HepG2 (cell line): ENCODE measurements around the gene PPP2R2D. TPM values are rescaled to one million over a fixed set of nuclear protein-coding genes. Genes with fewer than 3 reads are reported as not detected.
A peak's percentile ranks its signal among the peaks of the same experiment; 100 is the strongest.

ENCODE experiments used
- AHR ChIP-seq: IDR thresholded peaks from 2 replicates; pipeline ENCODE4 v1.6.1; 2018; ENCODE audit warnings: missing genetic modification reagents, missing compliant biosample characterization
- ARNTL ChIP-seq: sonication (generic); formaldehyde crosslinking; IDR thresholded peaks from 2 replicates; pipeline ENCODE4 v1.4.0; 2020; ENCODE audit warnings: mild to moderate bottlenecking, missing genetic modification reagents
- ASH2L ChIP-seq: fragments of 300-600, 200-600 bp; sonication (generic); IDR thresholded peaks from 2 replicates; pipeline ENCODE4 v1.7.0; 2017; ENCODE audit warnings: low read depth, mild to moderate bottlenecking, moderate library complexity, mixed read lengths, low read length; ENCODE audit not compliant: insufficient read length
- CHCHD3 ChIP-seq: sonication (generic); formaldehyde crosslinking; IDR thresholded peaks from 2 replicates; pipeline ENCODE4 v1.8.0; 2022; ENCODE audit warnings: mild to moderate bottlenecking, missing genetic modification reagents, moderate library complexity
- GFI1 ChIP-seq: sonication (generic); formaldehyde crosslinking; IDR thresholded peaks from 2 replicates; pipeline ENCODE4 v1.5.0; 2020; ENCODE audit warnings: missing genetic modification reagents, mild to moderate bottlenecking, borderline replicate concordance
- MTF2 ChIP-seq: sonication (generic); formaldehyde crosslinking; IDR thresholded peaks from 2 replicates; pipeline ENCODE4 v1.5.0; 2020; ENCODE audit warnings: missing genetic modification reagents, borderline replicate concordance
- MXI1 ChIP-seq: IDR thresholded peaks from 3 replicates; pipeline ENCODE4 v1.6.1; 2012; ENCODE audit warnings: low read depth, low read length, inconsistent platforms, borderline replicate concordance
- RFXAP ChIP-seq: sonication (generic); formaldehyde crosslinking; IDR thresholded peaks from 2 replicates; pipeline ENCODE4 v1.4.0; 2020; ENCODE audit warnings: missing genetic modification reagents, borderline replicate concordance
- SAP130 ChIP-seq: IDR thresholded peaks from 2 replicates; pipeline ENCODE4 v1.6.1; 2016; ENCODE audit warnings: low read depth
- SOX13 ChIP-seq, 3 experiments: fragments of 450-650 bp in 1 of 3; sonication (generic) in 1 of 3; formaldehyde crosslinking in 1 of 3; IDR thresholded peaks in 2 of 3; conservative IDR thresholded peaks in 1 of 3; 2 replicates each; pipeline versions ENCODE4 v1.5.0 to v1.6.1; 2016 to 2020; ENCODE audit warnings: antibody characterized with exemption in 1 of 3, mild to moderate bottlenecking in 1 of 3, missing compliant biosample characterization in 1 of 3, missing genetic modification reagents in 1 of 3, moderate library complexity in 1 of 3
- UBTF ChIP-seq: sonication (generic); formaldehyde crosslinking; IDR thresholded peaks from 2 replicates; pipeline ENCODE4 v1.4.0; 2020; ENCODE audit warnings: mild to moderate bottlenecking, missing genetic modification reagents
- YY1 ChIP-seq: IDR thresholded peaks from 2 replicates; pipeline ENCODE4 v1.6.1; 2011; ENCODE audit warnings: low read length, low read depth, moderate library complexity, mild to moderate bottlenecking; ENCODE audit not compliant: insufficient read depth, insufficient replicate concordance
- ZFX ChIP-seq: sonication (generic); formaldehyde crosslinking; IDR thresholded peaks from 2 replicates; pipeline ENCODE4 v1.4.0; 2020; ENCODE audit warnings: mild to moderate bottlenecking, low read depth, missing genetic modification reagents, moderate library complexity
- ZNF550 ChIP-seq: sonication (generic); formaldehyde crosslinking; IDR thresholded peaks from 2 replicates; pipeline ENCODE4 v1.4.0; 2020; ENCODE audit warnings: mild to moderate bottlenecking, missing genetic modification reagents, borderline replicate concordance
- ZNF674 ChIP-seq: sonication (generic); formaldehyde crosslinking; IDR thresholded peaks from 2 replicates; pipeline ENCODE4 v1.5.0; 2020; ENCODE audit warnings: low read depth, mild to moderate bottlenecking, missing genetic modification reagents
- ZNF768 ChIP-seq: sonication (generic); formaldehyde crosslinking; IDR thresholded peaks from 2 replicates; pipeline ENCODE4 v1.4.0; 2020; ENCODE audit warnings: missing genetic modification reagents
- polyA plus RNA-seq, 8 experiments: library from polyadenylated mRNA; depleted of rRNA in 3 of 8; stranded (reverse) in 7 of 8; unstranded in 1 of 8; fragments of >200 nt; fragmentation: Illumina TruSeq in 4 of 8; extraction: Trizol in 4 of 8; gene quantifications; 2 replicates each; pipeline versions ENCODE4 v1.2.1 to v1.2.3, GENCODE V29; 2011 to 2016; ENCODE audit warnings: low read depth in 4 of 8, missing spikeins in 1 of 8, mixed read lengths in 1 of 8; ENCODE audit not compliant: insufficient read depth in 1 of 8
- total RNA-seq, 5 experiments: library from RNA; depleted of rRNA; stranded (reverse); fragments of >200 nt; fragmentation: Illumina TruSeq; extraction: Trizol; gene quantifications; 2 replicates each; pipeline ENCODE4 v1.2.3, GENCODE V29; 2016; ENCODE audit warnings: low read depth in 1 of 5
- TF ChIP-seq, protein P1 (sequence below): sonication (generic); formaldehyde crosslinking; IDR thresholded peaks from 2 replicates; pipeline ENCODE4 v1.4.0; 2020; ENCODE audit warnings: missing genetic modification reagents
- TF ChIP-seq, protein P2 (sequence below): IDR thresholded peaks from 2 replicates; pipeline ENCODE4 v1.6.1; 2016; ENCODE audit warnings: low read depth
- TF ChIP-seq, protein P3 (sequence below): IDR thresholded peaks from 2 replicates; pipeline ENCODE4 v1.4.0; 2020; ENCODE audit warnings: mild to moderate bottlenecking, missing genetic modification reagents

Gene PPP2R2D
- total and polyA plus RNA-seq, 2 of the 13 experiments (the other 11 are each of a cell fraction or from before 2014, with no cell fraction given): 32.7 to 33.2 TPM

GRCh38 chr10:131901181-131901829 lies 497 bp downstream of the PPP2R2D start (continued):
- TF ChIP-seq RFXAP (CRISPR knock-in tag) (0 out of 2 replicates have a peak, but pooled peaks have one; percentile 40), AHR (CRISPR knock-in tag) (0 out of 2 replicates have a peak, but pooled peaks have one; percentile 31), ZFX (CRISPR knock-in tag) (0 out of 2 replicates have a peak, but pooled peaks have one; percentile 14), SOX13 (IDR thresholded peaks at IDR 0.05) (no peak), SOX13 (CRISPR knock-in tag; conservative IDR thresholded peaks at IDR 0.05 in 1 of 2, IDR thresholded peaks at IDR 0.05 in 1 of 2) (peak in 1 of 2 experiments; percentile 12; a peak in 1 of 4 replicates), ZNF768 (CRISPR knock-in tag) (peak; percentile 37; the same call in 1 of the 2 replicates), ZNF550 (no peak), SAP130 (CRISPR knock-in tag) (peak; percentile 66), ZNF674 (CRISPR knock-in tag) (no peak), MXI1 (peak; percentile 25; the same call in 1 of the 3 replicates), YY1 (peak; percentile 39), GFI1 (CRISPR knock-in tag) (no peak), ARNTL (CRISPR knock-in tag) (0 out of 2 replicates have a peak, but pooled peaks have one; percentile 26), MTF2 (CRISPR knock-in tag) (no peak), ASH2L (peak; percentile 20), CHCHD3 (CRISPR knock-in tag) (0 out of 2 replicates have a peak, but pooled peaks have one; percentile 47), UBTF (peak; percentile 92)
- TF ChIP-seq, protein P1, sequence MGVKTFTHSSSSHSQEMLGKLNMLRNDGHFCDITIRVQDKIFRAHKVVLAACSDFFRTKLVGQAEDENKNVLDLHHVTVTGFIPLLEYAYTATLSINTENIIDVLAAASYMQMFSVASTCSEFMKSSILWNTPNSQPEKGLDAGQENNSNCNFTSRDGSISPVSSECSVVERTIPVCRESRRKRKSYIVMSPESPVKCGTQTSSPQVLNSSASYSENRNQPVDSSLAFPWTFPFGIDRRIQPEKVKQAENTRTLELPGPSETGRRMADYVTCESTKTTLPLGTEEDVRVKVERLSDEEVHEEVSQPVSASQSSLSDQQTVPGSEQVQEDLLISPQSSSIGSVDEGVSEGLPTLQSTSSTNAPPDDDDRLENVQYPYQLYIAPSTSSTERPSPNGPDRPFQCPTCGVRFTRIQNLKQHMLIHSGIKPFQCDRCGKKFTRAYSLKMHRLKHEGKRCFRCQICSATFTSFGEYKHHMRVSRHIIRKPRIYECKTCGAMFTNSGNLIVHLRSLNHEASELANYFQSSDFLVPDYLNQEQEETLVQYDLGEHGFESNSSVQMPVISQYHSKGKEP (CRISPR knock-in tag): no peak
- TF ChIP-seq, protein P2, sequence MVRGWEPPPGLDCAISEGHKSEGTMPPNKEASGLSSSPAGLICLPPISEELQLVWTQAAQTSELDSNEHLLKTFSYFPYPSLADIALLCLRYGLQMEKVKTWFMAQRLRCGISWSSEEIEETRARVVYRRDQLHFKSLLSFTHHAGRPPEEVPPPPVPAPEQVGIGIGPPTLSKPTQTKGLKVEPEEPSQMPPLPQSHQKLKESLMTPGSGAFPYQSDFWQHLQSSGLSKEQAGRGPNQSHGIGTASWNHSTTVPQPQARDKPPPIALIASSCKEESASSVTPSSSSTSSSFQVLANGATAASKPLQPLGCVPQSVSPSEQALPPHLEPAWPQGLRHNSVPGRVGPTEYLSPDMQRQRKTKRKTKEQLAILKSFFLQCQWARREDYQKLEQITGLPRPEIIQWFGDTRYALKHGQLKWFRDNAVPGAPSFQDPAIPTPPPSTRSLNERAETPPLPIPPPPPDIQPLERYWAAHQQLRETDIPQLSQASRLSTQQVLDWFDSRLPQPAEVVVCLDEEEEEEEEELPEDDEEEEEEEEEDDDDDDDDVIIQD (CRISPR knock-in tag): no peak
- TF ChIP-seq, protein P3, sequence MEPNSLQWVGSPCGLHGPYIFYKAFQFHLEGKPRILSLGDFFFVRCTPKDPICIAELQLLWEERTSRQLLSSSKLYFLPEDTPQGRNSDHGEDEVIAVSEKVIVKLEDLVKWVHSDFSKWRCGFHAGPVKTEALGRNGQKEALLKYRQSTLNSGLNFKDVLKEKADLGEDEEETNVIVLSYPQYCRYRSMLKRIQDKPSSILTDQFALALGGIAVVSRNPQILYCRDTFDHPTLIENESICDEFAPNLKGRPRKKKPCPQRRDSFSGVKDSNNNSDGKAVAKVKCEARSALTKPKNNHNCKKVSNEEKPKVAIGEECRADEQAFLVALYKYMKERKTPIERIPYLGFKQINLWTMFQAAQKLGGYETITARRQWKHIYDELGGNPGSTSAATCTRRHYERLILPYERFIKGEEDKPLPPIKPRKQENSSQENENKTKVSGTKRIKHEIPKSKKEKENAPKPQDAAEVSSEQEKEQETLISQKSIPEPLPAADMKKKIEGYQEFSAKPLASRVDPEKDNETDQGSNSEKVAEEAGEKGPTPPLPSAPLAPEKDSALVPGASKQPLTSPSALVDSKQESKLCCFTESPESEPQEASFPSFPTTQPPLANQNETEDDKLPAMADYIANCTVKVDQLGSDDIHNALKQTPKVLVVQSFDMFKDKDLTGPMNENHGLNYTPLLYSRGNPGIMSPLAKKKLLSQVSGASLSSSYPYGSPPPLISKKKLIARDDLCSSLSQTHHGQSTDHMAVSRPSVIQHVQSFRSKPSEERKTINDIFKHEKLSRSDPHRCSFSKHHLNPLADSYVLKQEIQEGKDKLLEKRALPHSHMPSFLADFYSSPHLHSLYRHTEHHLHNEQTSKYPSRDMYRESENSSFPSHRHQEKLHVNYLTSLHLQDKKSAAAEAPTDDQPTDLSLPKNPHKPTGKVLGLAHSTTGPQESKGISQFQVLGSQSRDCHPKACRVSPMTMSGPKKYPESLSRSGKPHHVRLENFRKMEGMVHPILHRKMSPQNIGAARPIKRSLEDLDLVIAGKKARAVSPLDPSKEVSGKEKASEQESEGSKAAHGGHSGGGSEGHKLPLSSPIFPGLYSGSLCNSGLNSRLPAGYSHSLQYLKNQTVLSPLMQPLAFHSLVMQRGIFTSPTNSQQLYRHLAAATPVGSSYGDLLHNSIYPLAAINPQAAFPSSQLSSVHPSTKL (CRISPR knock-in tag): 0 out of 2 replicates have a peak, but pooled peaks have one; percentile 35
